Measurements from ENCODE around the gene GNG12.

DNA sequence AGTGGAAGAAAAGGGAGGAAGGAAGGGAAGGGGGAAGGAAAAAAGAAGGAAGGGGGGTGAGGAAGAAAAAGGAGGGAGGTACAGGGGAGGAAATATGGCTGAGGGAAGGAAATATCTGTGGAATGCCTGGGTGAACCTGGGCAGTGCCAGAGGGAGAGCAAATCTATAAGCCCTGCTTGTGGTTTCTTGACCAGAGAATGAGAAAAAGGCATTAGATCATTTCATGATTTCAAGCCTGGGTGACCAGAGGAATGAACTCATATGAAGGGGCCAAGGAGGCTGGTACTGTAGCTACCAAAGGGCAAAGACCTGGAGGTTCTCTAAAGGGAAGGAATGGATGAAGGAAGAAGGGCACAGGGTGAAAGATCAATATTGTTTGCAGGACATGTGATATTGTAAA, 31.4 kb downstream of the GNG12 start:
- TF ChIP-seq, protein P1, sequence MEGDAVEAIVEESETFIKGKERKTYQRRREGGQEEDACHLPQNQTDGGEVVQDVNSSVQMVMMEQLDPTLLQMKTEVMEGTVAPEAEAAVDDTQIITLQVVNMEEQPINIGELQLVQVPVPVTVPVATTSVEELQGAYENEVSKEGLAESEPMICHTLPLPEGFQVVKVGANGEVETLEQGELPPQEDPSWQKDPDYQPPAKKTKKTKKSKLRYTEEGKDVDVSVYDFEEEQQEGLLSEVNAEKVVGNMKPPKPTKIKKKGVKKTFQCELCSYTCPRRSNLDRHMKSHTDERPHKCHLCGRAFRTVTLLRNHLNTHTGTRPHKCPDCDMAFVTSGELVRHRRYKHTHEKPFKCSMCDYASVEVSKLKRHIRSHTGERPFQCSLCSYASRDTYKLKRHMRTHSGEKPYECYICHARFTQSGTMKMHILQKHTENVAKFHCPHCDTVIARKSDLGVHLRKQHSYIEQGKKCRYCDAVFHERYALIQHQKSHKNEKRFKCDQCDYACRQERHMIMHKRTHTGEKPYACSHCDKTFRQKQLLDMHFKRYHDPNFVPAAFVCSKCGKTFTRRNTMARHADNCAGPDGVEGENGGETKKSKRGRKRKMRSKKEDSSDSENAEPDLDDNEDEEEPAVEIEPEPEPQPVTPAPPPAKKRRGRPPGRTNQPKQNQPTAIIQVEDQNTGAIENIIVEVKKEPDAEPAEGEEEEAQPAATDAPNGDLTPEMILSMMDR (IDR thresholded peaks at IDR 0.05; ENCODE audit: insufficient read depth, low read length, poor library complexity, severe bottlenecking) = no peak
- no peak for TF ChIP-seq EZH2phosphoT487 (conservative IDR thresholded peaks at IDR 0.05; ENCODE audit: low read length)

Measured in SU-DHL-6 (cell line).